Hepatocyte (in vitro differentiated cells): ENCODE measurements around the gene ASGR2. TPM values are rescaled to one million over a fixed set of nuclear protein-coding genes. Genes with fewer than 3 reads are reported as not detected.

Experiments used
- DNase-seq: peaks from one replicate; pipeline ENCODE4 v3.0.0-alpha.2; 2016; ENCODE audit warnings: low spot score
- H2AFZ ChIP-seq: fragments of 200-600 bp; sonication (generic); 2 replicates; pipeline ENCODE4 v1.6.0; 2016; ENCODE audit warnings: antibody characterized with exemption, mild to moderate bottlenecking
- H3K27ac ChIP-seq: fragments of 200-600 bp; sonication (generic); 2 replicates; pipeline ENCODE4 v1.5.1; 2016; ENCODE audit warnings: mild to moderate bottlenecking
- H3K27me3 ChIP-seq: fragments of 200-600 bp; sonication (generic); 2 replicates; pipeline ENCODE4 v1.6.1; 2016
- H3K36me3 ChIP-seq: fragments of 200-600 bp; sonication (generic); replicated peaks from 2 replicates; pipeline ENCODE4 v1.5.1; 2016; ENCODE audit warnings: low read depth; ENCODE audit not compliant: insufficient read depth
- H3K4me1 ChIP-seq: fragments of 200-600 bp; sonication (generic); 2 replicates; pipeline ENCODE4 v1.5.1; 2016; ENCODE audit warnings: mild to moderate bottlenecking, moderate library complexity; ENCODE audit not compliant: insufficient read depth
- H3K4me2 ChIP-seq: fragments of 200-600 bp; sonication (generic); 2 replicates; pipeline ENCODE4 v1.6.0; 2016
- H3K4me3 ChIP-seq: fragments of 200-600 bp; sonication (generic); 2 replicates; pipeline ENCODE4 v1.5.1; 2016; ENCODE audit warnings: mild to moderate bottlenecking
- H3K79me2 ChIP-seq: fragments of 200-600 bp; sonication (generic); 2 replicates; pipeline ENCODE4 v1.6.0; 2017; ENCODE audit warnings: mild to moderate bottlenecking
- H3K9me2 ChIP-seq: fragments of 200-600 bp; sonication (generic); replicated peaks from 2 replicates; pipeline ENCODE4 v1.6.0; 2017; ENCODE audit warnings: mild to moderate bottlenecking; ENCODE audit not compliant: insufficient read depth
- H3K9me3 ChIP-seq: fragments of 200-600 bp; sonication (generic); 2 replicates; pipeline ENCODE4 v1.5.1; 2016; ENCODE audit warnings: low read depth, mild to moderate bottlenecking
- H4K20me1 ChIP-seq: fragments of 200-600 bp; sonication (generic); 2 replicates; pipeline ENCODE4 v1.6.0; 2016; ENCODE audit warnings: mild to moderate bottlenecking; ENCODE audit not compliant: insufficient read depth, poor library complexity, severe bottlenecking
- CTCF ChIP-seq: fragments of 200-600 bp; sonication (generic); IDR thresholded peaks from 2 replicates; pipeline ENCODE4 v1.5.1; 2016; ENCODE audit warnings: antibody characterized with exemption, mild to moderate bottlenecking; ENCODE audit not compliant: poor library complexity
- EZH2 ChIP-seq: fragments of 200-600 bp; sonication (generic); IDR thresholded peaks from 2 replicates; pipeline ENCODE4 v1.6.1; 2016; ENCODE audit warnings: antibody characterized with exemption, mild to moderate bottlenecking, borderline replicate concordance
- EZH2phosphoT487 ChIP-seq: fragments of 200-600 bp; sonication (generic); IDR thresholded peaks from one replicate; pipeline ENCODE4 v1.6.1; 2018; ENCODE audit warnings: antibody characterized with exemption, mild to moderate bottlenecking, low read depth, moderate library complexity; ENCODE audit not compliant: unreplicated experiment, severe bottlenecking
- WGBS: methylation state at CpG from one replicate; pipeline ENCODE4 v1.1.6; 2016; ENCODE audit warnings: low lambda C conversion rate; ENCODE audit errors: missing lambda C conversion rate; 5-methylcytosine and 5-hydroxymethylcytosine counted together
- polyA plus RNA-seq: library from polyadenylated mRNA; unstranded; fragments of >200 nt; fragmentation: Nextera tagmentation; extraction: Ambion mirVana; gene quantifications from 2 replicates; pipeline ENCODE4 v1.2.1, GENCODE V29; 2016
- total RNA-seq: library from RNA; depleted of rRNA; stranded (reverse); fragments of >200 nt; gene quantifications from 2 replicates; pipeline ENCODE4 v1.2.3, GENCODE V29; 2014

The ASGR2 gene
- total and polyA plus RNA-seq, 2 experiments from 2014 or later = 65.5 to 90.6 TPM

- Histone ChIP-seq H3K27me3 (no peaks in the 10 kb centered on the region), H2AFZ (no peak overlapping the region), H3K9me3 (no peaks in the 10 kb centered on the region), H3K4me3 (no peak overlapping the region), H3K4me2 (no peak overlapping the region), H4K20me1 (no peaks in the 10 kb centered on the region), H3K36me3 (no peaks in the 10 kb centered on the region), H3K27ac (no peak overlapping the region), H3K79me2 (no peaks in the 10 kb centered on the region), H3K4me1 (peaks cover 6% of the 10 kb centered on the region), H3K9me2 (no peaks in the 10 kb centered on the region)
- WGBS = 73% methylated on average over 7 of the region's 7 CpGs
- no peak for DNase-seq
- TF ChIP-seq CTCF = no peak
These were observed 30.5 kb downstream of the ASGR2 start for GRCh38 chr17:7084088-7084487.

GRCh38 chr17:7083592-7083991 lies 31.0 kb downstream of the ASGR2 start:
- peaks cover 6% of the 10 kb centered on the region for H3K4me1 ChIP-seq
- DNase-seq = no peak
- no peak overlapping the region for H3K27ac ChIP-seq
- no peak overlapping the region for H3K4me2 ChIP-seq
- TF ChIP-seq CTCF = no peak
- no peak for TF ChIP-seq EZH2
- no peak for TF ChIP-seq EZH2phosphoT487
- no peaks in the 10 kb centered on the region for H3K79me2 ChIP-seq
- 88% methylated on average over 4 of the region's 4 CpGs for WGBS
- H3K4me3 ChIP-seq = no peak overlapping the region
- H3K9me3 ChIP-seq = no peaks in the 10 kb centered on the region
- no peaks in the 10 kb centered on the region for H4K20me1 ChIP-seq
- no peaks in the 10 kb centered on the region for H3K27me3 ChIP-seq
- no peaks in the 10 kb centered on the region for H3K9me2 ChIP-seq
- no peaks in the 10 kb centered on the region for H3K36me3 ChIP-seq
- no peak overlapping the region for H2AFZ ChIP-seq

- Histone ChIP-seq H4K20me1 (no peaks in the 10 kb centered on the region), H3K27ac (no peak overlapping the region), H3K9me2 (no peaks in the 10 kb centered on the region), H3K36me3 (no peaks in the 10 kb centered on the region), H3K4me1 (no peaks in the 10 kb centered on the region), H3K4me3 (no peak overlapping the region), H3K27me3 (no peaks in the 10 kb centered on the region), H3K4me2 (no peak overlapping the region), H3K79me2 (no peaks in the 10 kb centered on the region), H3K9me3 (no peaks in the 10 kb centered on the region), H2AFZ (no peak overlapping the region)
- TF ChIP-seq EZH2 (no peak), CTCF (no peak), EZH2phosphoT487 (no peak)
- 93% methylated on average over 16 of the region's 16 CpGs for WGBS
- no peak for DNase-seq
These were observed 33.1 kb downstream of the ASGR2 start for GRCh38 chr17:7081341-7082062.
